Stimulated activated naive CD8-positive, alpha-beta T cell treated with anti-CD3 and anti-CD28 coated beads, Interleukin-15, Interleukin-2, amounts not matched to agents 100 ng/mL and 50 ng/mL, for 24 hours (primary cell): ENCODE results near the gene OR1J2.
"Not testable (repeated sequence)": the region's sequence is repeated elsewhere in the genome, so short reads cannot be mapped to it uniquely, and the experiment has no call there.

Experiments
- H3K27ac Mint-ChIP-seq: one replicate; pipeline ENCODE4 v1.8.0; 2021; ENCODE audit warnings: mild to moderate bottlenecking, mixed read lengths
- H3K27me3 Mint-ChIP-seq: one replicate; pipeline ENCODE4 v1.8.0; 2021; ENCODE audit warnings: mixed read lengths
- H3K36me3 Mint-ChIP-seq: one replicate; pipeline ENCODE4 v1.8.0; 2021; ENCODE audit warnings: low read depth, mixed read lengths
- H3K4me1 Mint-ChIP-seq: one replicate; pipeline ENCODE4 v1.8.0; 2021; ENCODE audit warnings: low read depth, mixed read lengths
- H3K4me3 Mint-ChIP-seq: one replicate; pipeline ENCODE4 v1.8.0; 2021; ENCODE audit warnings: mild to moderate bottlenecking, mixed read lengths
- H3K9me3 Mint-ChIP-seq: one replicate; pipeline ENCODE4 v1.8.0; 2021; ENCODE audit warnings: mixed read lengths

OR1J2 gene

DNA sequence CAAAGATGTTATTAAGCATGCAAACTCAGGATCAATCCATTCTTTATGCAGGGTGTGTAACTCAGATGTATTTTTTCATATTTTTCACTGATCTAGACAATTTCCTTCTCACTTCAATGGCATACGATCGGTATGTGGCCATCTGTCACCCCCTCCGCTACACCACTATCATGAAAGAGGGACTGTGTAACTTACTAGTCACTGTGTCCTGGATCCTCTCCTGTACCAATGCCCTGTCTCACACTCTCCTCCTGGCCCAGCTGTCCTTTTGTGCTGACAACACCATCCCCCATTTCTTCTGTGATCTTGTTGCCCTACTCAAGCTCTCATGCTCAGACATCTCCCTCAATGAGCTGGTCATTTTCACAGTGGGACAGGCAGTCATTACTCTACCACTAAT, 8.8 kb downstream of the OR1J2 start:
- H3K27me3 Mint-ChIP-seq: peaks cover 16% of the 10 kb centered on the region
- H3K4me3 Mint-ChIP-seq: no peak overlapping the region
- no peaks in the 10 kb centered on the region for H3K9me3 Mint-ChIP-seq
- H3K27ac Mint-ChIP-seq: no peak overlapping the region
- H3K4me1 Mint-ChIP-seq: no peaks in the 10 kb centered on the region
- no peaks in the 10 kb centered on the region for H3K36me3 Mint-ChIP-seq

DNA sequence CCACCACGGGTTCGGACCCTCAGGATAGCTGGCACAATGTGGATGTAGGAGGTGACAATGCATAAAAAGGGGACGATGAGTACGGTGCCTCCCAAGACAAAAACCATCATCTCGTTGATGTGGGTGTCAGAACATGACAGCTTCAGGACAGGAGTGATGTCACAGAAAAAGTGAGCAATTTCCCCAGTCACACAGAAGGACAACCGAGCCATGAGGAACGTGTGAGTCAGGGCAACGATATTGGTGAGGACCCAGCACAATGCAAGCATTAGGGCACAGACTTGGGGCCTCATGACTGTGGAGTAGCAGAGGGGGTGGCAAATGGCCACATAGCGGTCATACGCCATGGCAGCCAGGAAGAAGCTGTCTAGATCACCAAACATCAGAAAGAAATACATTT, 16.0 kb downstream of the OR1J2 start:
- H3K4me1 Mint-ChIP-seq: peaks cover 7% of the 10 kb centered on the region
- no peak overlapping the region for H3K4me3 Mint-ChIP-seq
- H3K27ac Mint-ChIP-seq: peak overlapping the region; percentile 50
- H3K36me3 Mint-ChIP-seq: no peaks in the 10 kb centered on the region
- peaks cover 5% of the 10 kb centered on the region for H3K9me3 Mint-ChIP-seq
- peaks cover 19% of the 10 kb centered on the region for H3K27me3 Mint-ChIP-seq

DNA sequence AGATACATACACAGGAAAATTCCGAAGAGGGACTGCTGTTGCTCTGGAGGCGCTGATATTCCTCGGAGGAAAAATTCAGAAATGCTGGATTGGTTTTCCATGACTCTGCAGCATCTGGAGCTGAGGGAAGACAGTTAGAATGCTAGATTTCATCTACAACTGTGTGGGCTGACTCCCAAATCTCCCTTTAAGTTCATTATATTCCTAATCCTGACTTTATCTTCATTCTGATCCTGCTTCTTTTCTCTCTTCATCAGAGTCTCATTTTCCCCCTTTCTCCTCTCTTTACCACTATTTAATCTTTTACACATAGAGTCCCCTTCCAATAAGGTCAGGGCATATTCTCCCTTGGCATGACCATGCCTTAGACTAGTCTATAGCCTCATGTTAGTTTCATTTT, 16.6 kb downstream of the OR1J2 start, which contains the start of gene OR1N1:
Gene OR1N1 (minus strand): TSS at position 101 of the 400 bp plus-strand sequence. CDS start 0 bp downstream, at position 101.
- H3K36me3 Mint-ChIP-seq: no peaks in the 10 kb centered on the region
- peaks cover 5% of the 10 kb centered on the region for H3K9me3 Mint-ChIP-seq
- H3K27ac Mint-ChIP-seq: peak within 1 kb of the TSS; percentile 50
- peaks cover 19% of the 10 kb centered on the region for H3K27me3 Mint-ChIP-seq
- no peak within 1 kb of the TSS for H3K4me3 Mint-ChIP-seq
- peaks cover 7% of the 10 kb centered on the region for H3K4me1 Mint-ChIP-seq

DNA sequence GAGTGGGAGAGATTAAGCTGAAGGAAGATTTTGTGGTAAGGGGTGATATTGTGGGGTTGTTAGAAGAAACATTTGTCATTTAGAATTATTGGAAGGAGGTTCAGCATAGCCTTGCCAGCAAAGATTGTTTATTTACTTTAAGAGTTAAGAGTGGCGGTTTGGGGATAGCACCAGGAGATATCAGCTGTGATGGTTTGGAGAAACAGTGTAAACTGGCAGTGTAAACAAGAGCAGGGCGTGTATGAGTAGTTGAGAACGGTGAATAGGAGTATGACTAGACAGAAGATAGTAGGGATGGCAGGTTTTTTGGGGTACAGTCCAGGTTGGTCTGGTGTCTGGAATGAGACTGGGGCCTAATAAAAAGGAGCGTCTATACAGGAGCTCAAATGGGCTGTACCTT, 20.6 kb downstream of the OR1J2 start:
- not testable (repeated sequence) for H3K27ac Mint-ChIP-seq, H3K4me3 Mint-ChIP-seq, H3K9me3 Mint-ChIP-seq, H3K36me3 Mint-ChIP-seq, H3K4me1 Mint-ChIP-seq, H3K27me3 Mint-ChIP-seq

DNA sequence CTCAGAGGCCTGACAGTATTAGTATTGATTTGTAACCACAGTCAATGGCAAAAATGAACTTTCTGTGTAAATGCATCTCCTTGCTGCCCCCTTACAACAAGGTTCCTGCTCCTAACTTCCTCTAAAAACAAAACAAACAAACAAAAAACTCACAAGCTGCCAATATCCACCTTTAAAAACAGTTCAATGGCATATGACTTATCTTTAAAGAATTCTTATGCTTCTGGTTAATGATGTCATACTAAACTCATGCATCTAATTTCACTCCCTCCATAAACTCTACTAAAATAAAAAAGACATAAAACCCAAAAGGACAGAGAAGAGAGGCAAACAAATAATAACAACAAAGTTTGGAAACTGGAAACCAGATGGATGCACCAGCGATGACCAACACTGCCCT, 25.5 kb downstream of the OR1J2 start:
- Mint-ChIP-seq H3K27me3 (no peaks in the 10 kb centered on the region), H3K36me3 (no peaks in the 10 kb centered on the region), H3K4me3 (no peak overlapping the region), H3K27ac (no peak overlapping the region), H3K9me3 (peaks cover 7% of the 10 kb centered on the region), H3K4me1 (no peaks in the 10 kb centered on the region)

DNA sequence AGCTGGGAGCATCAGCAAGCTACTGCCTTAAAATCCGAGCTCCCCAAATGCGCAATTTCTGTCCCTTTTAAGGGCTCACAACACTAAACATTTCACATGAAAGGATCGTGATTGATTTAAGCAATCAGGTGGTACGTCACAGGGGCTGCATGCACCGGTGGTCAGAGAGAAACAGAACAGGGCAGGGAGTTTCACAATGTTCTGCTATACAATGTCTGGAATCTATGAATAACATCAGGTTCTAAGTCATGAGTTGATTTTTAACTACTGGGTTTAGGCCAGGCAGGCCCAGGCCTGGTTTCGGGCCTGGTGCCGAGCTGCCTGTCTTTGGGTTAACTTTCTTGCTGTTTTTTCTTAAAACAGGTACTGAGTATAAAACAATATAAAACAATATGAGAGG, 26.5 kb downstream of the OR1J2 start:
- H3K36me3 Mint-ChIP-seq: not testable (repeated sequence)

DNA sequence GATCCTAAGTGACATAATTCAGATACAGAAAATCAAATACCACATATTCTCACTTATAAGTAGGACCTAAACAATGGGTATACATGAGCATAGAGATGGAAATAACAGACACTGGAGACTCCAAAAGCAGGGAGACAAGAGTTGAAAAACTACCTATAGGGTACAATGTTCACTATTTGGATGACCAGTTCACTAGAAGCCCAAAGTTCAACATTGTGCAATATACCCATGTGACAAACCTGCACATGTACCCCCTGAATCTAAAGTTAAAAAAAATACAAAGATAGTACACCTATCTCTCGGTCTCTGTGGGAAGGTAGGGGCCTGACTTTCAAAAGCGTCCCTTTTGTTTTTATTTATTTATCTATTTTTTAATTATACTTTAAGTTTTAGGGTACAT, 28.2 kb downstream of the OR1J2 start:
- no peaks in the 10 kb centered on the region for H3K4me1 Mint-ChIP-seq
- H3K27ac Mint-ChIP-seq: no peak overlapping the region
- no peak overlapping the region for H3K4me3 Mint-ChIP-seq
- H3K9me3 Mint-ChIP-seq: peaks cover 7% of the 10 kb centered on the region
- no peaks in the 10 kb centered on the region for H3K36me3 Mint-ChIP-seq
- H3K27me3 Mint-ChIP-seq: no peaks in the 10 kb centered on the region

More for the DNA sequence above, 26.5 kb downstream of the OR1J2 start:
- H3K27ac Mint-ChIP-seq, H3K27me3 Mint-ChIP-seq, H3K4me1 Mint-ChIP-seq, H3K9me3 Mint-ChIP-seq, H3K4me3 Mint-ChIP-seq: not testable (repeated sequence)

DNA sequence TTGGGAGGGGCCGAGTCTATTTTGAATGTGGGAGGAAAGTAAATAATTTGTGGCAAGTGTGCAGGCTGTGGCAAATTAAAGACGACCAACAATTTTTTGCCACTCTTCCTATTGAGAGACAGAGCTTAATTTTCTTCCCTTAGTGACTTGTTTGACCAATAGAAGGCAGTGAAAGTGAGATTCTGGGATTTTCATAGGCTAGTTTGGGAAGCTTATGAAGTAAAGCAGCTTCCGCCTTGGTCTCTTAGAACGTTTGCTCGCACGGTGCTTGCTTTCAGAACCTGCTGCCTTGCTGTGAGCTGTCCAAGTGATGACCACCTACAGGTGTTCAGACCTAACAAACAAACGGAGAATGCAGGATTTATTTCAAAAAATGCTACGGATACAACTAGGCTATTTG, 35.6 kb downstream of the OR1J2 start:
- H3K27me3 Mint-ChIP-seq: peaks cover 10% of the 10 kb centered on the region
- no peaks in the 10 kb centered on the region for H3K9me3 Mint-ChIP-seq
- H3K4me1 Mint-ChIP-seq: no peaks in the 10 kb centered on the region
- H3K27ac Mint-ChIP-seq: no peak overlapping the region
- H3K4me3 Mint-ChIP-seq: no peak overlapping the region
- H3K36me3 Mint-ChIP-seq: no peaks in the 10 kb centered on the region

DNA sequence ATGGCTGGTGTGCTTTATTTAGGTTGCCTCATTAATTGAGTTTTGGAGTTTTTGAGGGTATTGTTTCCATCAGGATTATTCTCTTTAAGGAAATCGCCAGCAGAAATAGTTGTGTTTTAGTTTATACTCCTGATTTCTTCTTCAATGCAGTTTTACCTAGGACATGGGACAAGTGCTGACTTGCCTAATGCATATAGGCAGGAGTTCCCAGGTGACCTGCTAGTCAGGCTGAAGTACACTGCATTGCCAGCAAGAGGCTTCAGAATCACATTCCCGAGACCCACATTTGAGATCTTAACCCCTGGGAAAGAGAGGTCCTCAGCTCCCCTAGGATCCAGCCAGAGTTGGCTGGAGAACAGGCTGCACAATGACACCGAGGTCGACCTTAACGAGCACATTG, 40.8 kb downstream of the OR1J2 start:
- H3K36me3 Mint-ChIP-seq: no peaks in the 10 kb centered on the region
- no peaks in the 10 kb centered on the region for H3K4me1 Mint-ChIP-seq
- H3K4me3 Mint-ChIP-seq: no peak overlapping the region
- no peaks in the 10 kb centered on the region for H3K9me3 Mint-ChIP-seq
- no peak overlapping the region for H3K27ac Mint-ChIP-seq
- H3K27me3 Mint-ChIP-seq: peaks cover 30% of the 10 kb centered on the region

DNA sequence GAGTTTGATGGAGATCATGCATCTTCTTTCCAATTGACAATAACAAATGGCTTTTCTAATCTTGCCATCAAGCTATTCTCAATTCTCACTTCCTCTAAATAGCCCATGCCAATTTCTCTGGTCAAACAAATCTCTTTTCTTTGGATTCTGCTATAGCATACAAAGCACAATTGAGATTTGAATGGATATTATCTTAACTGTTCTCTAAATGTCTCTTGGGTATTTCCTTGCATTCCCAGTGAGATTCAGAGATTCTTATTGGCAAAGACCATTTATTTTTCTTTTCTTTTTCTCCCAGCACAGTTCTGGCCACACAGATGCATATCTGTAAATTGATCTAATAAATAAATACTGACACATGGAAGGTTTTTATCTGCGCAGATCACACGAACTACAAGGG, 42.2 kb downstream of the OR1J2 start, which contains the start of gene OR1N2:
Gene OR1N2 (plus strand): TSS at position 301 of the 400 bp plus-strand sequence. CDS start 100 bp downstream, outside the sequence.
- Mint-ChIP-seq H3K9me3 (no peaks in the 10 kb centered on the region), H3K36me3 (no peaks in the 10 kb centered on the region), H3K4me3 (no peak within 1 kb of the TSS), H3K27me3 (peaks cover 33% of the 10 kb centered on the region), H3K4me1 (no peaks in the 10 kb centered on the region), H3K27ac (no peak within 1 kb of the TSS)
